HG02852 (cell line): Measurements from ENCODE around the gene ARL3.
"Not testable (repeated sequence)": the region's sequence is repeated elsewhere in the genome, so short reads cannot be mapped to it uniquely, and the experiment has no call there.

Experiments used
- ATAC-seq: cut with Tn5 transposase; IDR thresholded peaks from one replicate; pipeline ENCODE4 v1.9.1; 2021; ENCODE audit warnings: mild to moderate bottlenecking, moderate library complexity; ENCODE audit not compliant: unreplicated experiment

Gene ARL3

GRCh38 chr10:102705531-102705930, 8.7 kb downstream of the ARL3 start:
- no peak for ATAC-seq

- no peak for ATAC-seq
Measured at GRCh38 chr10:102704915-102705314, 9.3 kb downstream of the ARL3 start.

- no peak for ATAC-seq
Measured at GRCh38 chr10:102702742-102703141, 11.5 kb downstream of the ARL3 start.

- ATAC-seq = no peak
Measured at GRCh38 chr10:102701796-102702195, 12.4 kb downstream of the ARL3 start.

GRCh38 chr10:102701272-102701671, 12.9 kb downstream of the ARL3 start:
- ATAC-seq = no peak

GRCh38 chr10:102698894-102699293, 15.3 kb downstream of the ARL3 start:
- no peak for ATAC-seq

- ATAC-seq = no peak
Measured at GRCh38 chr10:102696736-102697135, 17.5 kb downstream of the ARL3 start.

GRCh38 chr10:102695401-102695800, 18.8 kb downstream of the ARL3 start:
- ATAC-seq = not testable (repeated sequence)

- no peak for ATAC-seq
Measured at GRCh38 chr10:102691285-102692066, 22.7 kb downstream of the ARL3 start.

GRCh38 chr10:102683736-102684135, 30.5 kb downstream of the ARL3 start:
- no peak for ATAC-seq

- ATAC-seq = no peak
Measured at GRCh38 chr10:102682981-102683380, 31.2 kb downstream of the ARL3 start.

GRCh38 chr10:102682416-102682815, 31.8 kb downstream of the ARL3 start:
- ATAC-seq = no peak

- no peak for ATAC-seq
Measured at GRCh38 chr10:102681696-102682095, 32.5 kb downstream of the ARL3 start.

- no peak for ATAC-seq
Measured at GRCh38 chr10:102679596-102679995, 34.6 kb downstream of the ARL3 start.

- ATAC-seq = no peak
Measured at GRCh38 chr10:102678842-102679289, 35.3 kb downstream of the ARL3 start.

- no peak for ATAC-seq
Measured at GRCh38 chr10:102678068-102678400, 36.2 kb downstream of the ARL3 start.

GRCh38 chr10:102677331-102678067, 36.7 kb downstream of the ARL3 start:
- no peak for ATAC-seq

GRCh38 chr10:102676534-102677315, 37.5 kb downstream of the ARL3 start:
- no peak for ATAC-seq

- no peak for ATAC-seq
Measured at GRCh38 chr10:102675666-102676533, 38.3 kb downstream of the ARL3 start.

GRCh38 chr10:102675011-102675665, 39.1 kb downstream of the ARL3 start:
- no peak for ATAC-seq
